K562 (cell line): ENCODE data around the gene PUSL1. TPM values are rescaled to one million over a fixed set of nuclear protein-coding genes. Genes with fewer than 3 reads are reported as not detected.

Experiments
- ATAC-seq: fragments of 200-7000 bp; cut with Tn5 transposase; 3 replicates; pipeline ENCODE4 v1.9.1; 2020; ENCODE audit warnings: moderate library complexity
- BruUV-seq: library from RNA; stranded (reverse); fragments of 400-500 nt; replicated peaks from 2 replicates; lab custom pipeline; 2021; lab: Mats Ljungman, UMichigan
- CTCF ChIA-PET: fragments of 300-600 bp; formaldehyde crosslinking; extraction: SDS; loops from one replicate; lab custom pipeline; 2021; ENCODE audit warnings: low intra/inter-chr PET ratio; lab: Yijun Ruan, JAX
- POLR2A ChIA-PET: fragments of 300-600, 350-650 bp; sonication (Branson Sonifier 250); formaldehyde crosslinking; extraction: SDS; loops from one replicate; lab custom pipeline; 2021; ENCODE audit warnings: antibody characterized with exemption, inconsistent platforms; lab: Yijun Ruan, JAX
- DNase-seq, 4 experiments: peaks; one replicate each; pipeline versions ENCODE4 v3.0.0 to v3.0.0-alpha.2; 2011 to 2018; ENCODE audit warnings: low spot score in 3 of 4, mixed read lengths in 3 of 4; ENCODE audit errors: extremely low read depth in 1 of 4
- FAIRE-seq: peaks from 2 replicates; lab custom pipeline; 2011; peaks lifted over from hg19 to GRCh38; lab: Jason Lieb, UNC
- H2AFZ ChIP-seq: 2 replicates; pipeline ENCODE4 v1.6.0; 2011; ENCODE audit warnings: low read depth, low read length, control low read depth, inconsistent platforms
- H3K27ac ChIP-seq: fragments of 200-600 bp; 3 replicates; pipeline ENCODE4 v1.8.0; 2011; ENCODE audit warnings: low read depth, mild to moderate bottlenecking, control low read depth, inconsistent platforms, low read length, moderate library complexity, mixed read lengths; ENCODE audit errors: extremely low read depth
- H3K27me3 ChIP-seq, 2 experiments: fragments of 300-600 bp in 1 of 2; 2 replicates in 1 of 2; 3 replicates in 1 of 2; pipeline versions ENCODE4 v1.6.0 to v1.8.0; 2011; ENCODE audit warnings: inconsistent platforms in 2 of 2, low read length in 2 of 2, mild to moderate bottlenecking in 1 of 2, mixed read lengths in 1 of 2, moderate library complexity in 1 of 2; ENCODE audit not compliant: control insufficient read depth in 2 of 2, insufficient read depth in 2 of 2
- H3K36me3 ChIP-seq: fragments of 300-600 bp; 3 replicates; pipeline ENCODE4 v1.8.0; 2011; ENCODE audit warnings: mild to moderate bottlenecking, low read length, inconsistent platforms; ENCODE audit not compliant: control insufficient read depth, insufficient read depth
- H3K4me1 ChIP-seq, 2 experiments: fragments of 200-600 bp in 1 of 2; replicated peaks in 1 of 2; 2 replicates in 1 of 2; 3 replicates in 1 of 2; pipeline versions ENCODE4 v1.5.1 to v1.8.0; 2011; ENCODE audit warnings: inconsistent platforms in 2 of 2, low read length in 2 of 2, mild to moderate bottlenecking in 1 of 2, mixed read lengths in 1 of 2, moderate library complexity in 1 of 2; ENCODE audit not compliant: control insufficient read depth in 2 of 2, insufficient read depth in 2 of 2
- H3K4me2 ChIP-seq: 2 replicates; pipeline ENCODE4 v1.6.1; 2011; ENCODE audit warnings: low read length, control low read depth, inconsistent platforms, mixed read lengths; ENCODE audit not compliant: insufficient read depth
- H3K4me3 ChIP-seq: fragments of 200-600 bp; sonication (generic), shearing (Covaris generic); 2 replicates; pipeline ENCODE4 v1.5.1; 2016; ENCODE audit warnings: control low read depth, inconsistent platforms
- H3K79me2 ChIP-seq: fragments of 200-600 bp; 3 replicates; pipeline ENCODE4 v1.8.0; 2011; ENCODE audit warnings: low read length, inconsistent platforms; ENCODE audit not compliant: control insufficient read depth, insufficient read depth
- H3K9ac ChIP-seq, 2 experiments: 2 replicates each; pipeline versions ENCODE4 v1.6.0 to v1.6.1; 2011; ENCODE audit warnings: low read depth in 2 of 2, low read length in 2 of 2, control low read depth in 1 of 2, inconsistent platforms in 1 of 2, mild to moderate bottlenecking in 1 of 2, mixed read lengths in 1 of 2; ENCODE audit not compliant: insufficient read depth in 1 of 2
- H3K9me1 ChIP-seq: one replicate; pipeline ENCODE4 v1.6.0; 2011; ENCODE audit warnings: inconsistent platforms, mild to moderate bottlenecking, low read length, moderate library complexity; ENCODE audit not compliant: control insufficient read depth, insufficient read depth
- H3K9me3 ChIP-seq: replicated peaks from 2 replicates; pipeline ENCODE4 v1.5.1; 2011; ENCODE audit warnings: low read depth, low read length, inconsistent platforms; ENCODE audit not compliant: control insufficient read depth, insufficient read depth
- H4K20me1 ChIP-seq: replicated peaks from 2 replicates; pipeline ENCODE4 v1.6.1; 2011; ENCODE audit warnings: low read length, inconsistent platforms, mixed read lengths; ENCODE audit not compliant: control insufficient read depth, insufficient read depth
- CSDE1 ChIP-seq, 2 experiments: fragments of 450-650 bp; IDR thresholded peaks; 2 replicates each; pipeline ENCODE4 v1.6.1; 2016; ENCODE audit warnings: mild to moderate bottlenecking in 1 of 2
- CXXC5 ChIP-seq: fragments of 250-450 bp; sonication (Bioruptor Pico); IDR thresholded peaks from 2 replicates; pipeline ENCODE4 v1.8.0; 2022; ENCODE audit warnings: inconsistent platforms, mild to moderate bottlenecking, moderate library complexity
- L3MBTL2 ChIP-seq: fragments of 450-650 bp; IDR thresholded peaks from 2 replicates; pipeline ENCODE4 v1.6.1; 2016; ENCODE audit warnings: mild to moderate bottlenecking, moderate library complexity
- MAX ChIP-seq: sonication (generic); formaldehyde crosslinking; IDR thresholded peaks from 2 replicates; pipeline ENCODE4 v1.9.0; 2022; ENCODE audit warnings: mild to moderate bottlenecking, missing genetic modification reagents
- POLR2G ChIP-seq: fragments of 200-400 bp; formaldehyde crosslinking; IDR thresholded peaks from 2 replicates; pipeline ENCODE4 v1.6.1; 2017; ENCODE audit warnings: low read depth, mild to moderate bottlenecking, antibody characterized with exemption, low read length, moderate library complexity
- SP1 ChIP-seq: sonication (generic); formaldehyde crosslinking; IDR thresholded peaks from 2 replicates; pipeline ENCODE4 v1.8.1; 2022; ENCODE audit warnings: mild to moderate bottlenecking, missing genetic modification reagents
- SRF ChIP-seq, 2 experiments: fragments of 250-450, 450-650 bp in 1 of 2; sonication (Bioruptor Pico) in 1 of 2; sonication (generic) in 1 of 2; formaldehyde crosslinking; IDR thresholded peaks; 2 replicates each; pipeline versions ENCODE4 v1.5.0 to v1.5.1; 2020 to 2022; ENCODE audit warnings: mild to moderate bottlenecking in 1 of 2, missing genetic modification reagents in 1 of 2
- WHSC1 ChIP-seq: IDR thresholded peaks from one replicate; pipeline ENCODE4 v1.6.1; 2012; ENCODE audit warnings: low read length, control low read depth, inconsistent platforms
- ZC3H8 ChIP-seq: fragments of 450-650 bp; IDR thresholded peaks from 2 replicates; pipeline ENCODE4 v1.6.1; 2017
- ZNF253 ChIP-seq: fragments of 250-450 bp; sonication (Bioruptor Pico); conservative IDR thresholded peaks from 2 replicates; pipeline ENCODE4 v1.6.1; 2021; ENCODE audit warnings: mild to moderate bottlenecking
- ZNF263 ChIP-seq: sonication (generic); formaldehyde crosslinking; IDR thresholded peaks from 2 replicates; pipeline ENCODE4 v1.8.0; 2022; ENCODE audit warnings: mild to moderate bottlenecking, missing genetic modification reagents, borderline replicate concordance
- ZNF408 ChIP-seq: fragments of 250-450 bp; sonication (Bioruptor Pico); IDR thresholded peaks from 2 replicates; pipeline ENCODE4 v1.4.0; 2020; ENCODE audit warnings: low read depth, mild to moderate bottlenecking, moderate library complexity
- ZNF639 ChIP-seq, 2 experiments: fragments of 200-800 bp in 1 of 2; sonication (Bioruptor generic) in 1 of 2; sonication (generic) in 1 of 2; formaldehyde crosslinking in 1 of 2; IDR thresholded peaks in 1 of 2; conservative IDR thresholded peaks in 1 of 2; 2 replicates each; pipeline versions ENCODE4 v1.5.0 to v1.6.1; 2016 to 2020; ENCODE audit warnings: missing compliant biosample characterization in 1 of 2, missing genetic modification characterization in 1 of 2, missing genetic modification reagents in 1 of 2
- ZNF77 ChIP-seq: fragments of 250-450 bp; sonication (Bioruptor Pico); IDR thresholded peaks from 2 replicates; pipeline ENCODE4 v1.5.0; 2020
- WGBS: fragments of 100-300 bp; shearing (Covaris generic); methylation state at CpG from one replicate; pipeline ENCODE4 v1.1.6; 2016; ENCODE audit warnings: low coverage, mixed read lengths; ENCODE audit not compliant: insufficient coverage; ENCODE audit errors: missing lambda C conversion rate; 5-methylcytosine and 5-hydroxymethylcytosine counted together
- in situ Hi-C: fragments of 300-500 bp; cut with MboI; formaldehyde crosslinking; loops from 4 replicates; pipeline ENCODE4 v1.15.0; 2018; ENCODE audit warnings: inconsistent platforms, mixed read lengths
- intact Hi-C: fragments of 100-400 bp; cut with micrococcal nuclease; formaldehyde crosslinking; loops from 2 replicates; pipeline ENCODE4 v1.14.2; 2022
- polyA plus RNA-seq, 8 experiments: library from polyadenylated mRNA; depleted of rRNA in 4 of 8; stranded (reverse) in 5 of 8; unstranded in 3 of 8; fragments of >200 nt; fragmentation: Nextera tagmentation in 2 of 8; fragmentation: Illumina TruSeq in 1 of 8; extraction: Ambion mirVana in 2 of 8; extraction: Trizol in 1 of 8; gene quantifications; 2 replicates each; pipeline versions ENCODE4 v1.2.1 to v1.2.3, GENCODE V29; 2011 to 2014; ENCODE audit warnings: inconsistent platforms in 1 of 8, missing spikeins in 1 of 8
- total RNA-seq, 7 experiments: library from RNA; depleted of rRNA in 6 of 7; stranded (reverse); fragments of >200 nt in 6 of 7; fragmentation: Illumina TruSeq in 2 of 7; extraction: Trizol in 2 of 7; gene quantifications; 2 replicates each; pipeline versions ENCODE4 v1.2.1 to v1.2.3, GENCODE V29; 2011 to 2021; ENCODE audit warnings: low replicate concordance in 1 of 7

PUSL1 gene
- total and polyA plus RNA-seq, 9 of the 15 experiments (the other 6 are each of a cell fraction or from before 2014, with no cell fraction given) = 0.62 to 86.9 (median 13.6) TPM

GRCh38 chr1:1259119-1259488 lies 49.3 kb upstream of the PUSL1 start:
- POLR2A ChIA-PET = no interaction called here
- no peak for ATAC-seq
- Histone ChIP-seq H3K27me3 (no peaks in the 10 kb centered on the region), H3K36me3 (peaks cover 95% of the 10 kb centered on the region), H3K4me2 (no peak overlapping the region), H3K9me3 (no peaks in the 10 kb centered on the region), H2AFZ (no peak overlapping the region), H4K20me1 (peaks cover 8% of the 10 kb centered on the region; the same call in 1 of the 2 replicates), H3K79me2 (peaks cover 11% of the 10 kb centered on the region), H3K4me3 (no peak overlapping the region), H3K27ac (no peak overlapping the region), H3K4me1 (peaks cover 0 to 43% of the 10 kb centered on the region in 2 experiments; a peak in 2 of 5 replicates), H3K9ac (no peak overlapping the region; a peak in 1 of 4 replicates), H3K9me1 (peaks cover 7% of the 10 kb centered on the region)
- CTCF ChIA-PET = no interaction called here
- TF ChIP-seq WHSC1 (peak; percentile 19), MAX (CRISPR knock-in tag) (peak; percentile 11; the same call in 1 of the 2 replicates), ZNF263 (0 out of 2 replicates have a peak, but pooled peaks have one; percentile 20), ZNF77 (CRISPR knock-in tag) (no peak), POLR2G (peak; percentile 44; the same call in 1 of the 2 replicates)
- BruUV-seq = no TSS peak
- 97% methylated on average over 22 of the region's 22 CpGs for WGBS
- DNase-seq = no peak
- intact Hi-C loops (no loop called here), in situ Hi-C loops (no loop called here)
- FAIRE-seq = no peak

- FAIRE-seq = no peak
- 97% methylated on average over 12 of the region's 18 CpGs for WGBS
- Histone ChIP-seq H3K27me3 (no peaks in the 10 kb centered on the region), H3K9me3 (no peaks in the 10 kb centered on the region), H4K20me1 (peaks cover 8% of the 10 kb centered on the region; the same call in 1 of the 2 replicates), H3K9ac (no peak overlapping the region; a peak in 1 of 4 replicates), H3K4me2 (no peak overlapping the region), H2AFZ (no peak overlapping the region), H3K36me3 (peaks cover 94% of the 10 kb centered on the region), H3K9me1 (peaks cover 7% of the 10 kb centered on the region)
- POLR2A ChIA-PET = no interaction called here
- intact Hi-C loops = no loop called here
- in situ Hi-C loops = no loop called here
- no peak for ATAC-seq
- no TSS peak for BruUV-seq
- TF ChIP-seq POLR2G = no peak
- no peak for TF ChIP-seq ZNF639 (CRISPR knock-in tag; conservative IDR thresholded peaks at IDR 0.05 in 1 of 2, IDR thresholded peaks at IDR 0.05 in 1 of 2)
- no peak for TF ChIP-seq ZC3H8
- no peak for TF ChIP-seq L3MBTL2
- TF ChIP-seq SRF (CRISPR knock-in tag; IDR thresholded peaks at IDR 0.05) = no peak
- no peak for TF ChIP-seq CSDE1 (IDR thresholded peaks at IDR 0.05)
- no peak for TF ChIP-seq SP1 (CRISPR knock-in tag)
- no peak for TF ChIP-seq CXXC5 (CRISPR knock-in tag)
- no peak for TF ChIP-seq ZNF253 (CRISPR knock-in tag)
- no peak for TF ChIP-seq ZNF408 (CRISPR knock-in tag)
- TF ChIP-seq, all 486 proteins: peak for 0
- DNase-seq = no peak
- CTCF ChIA-PET = no interaction called here
- H3K27ac ChIP-seq = no peak overlapping the region
- peaks cover 0 to 39% of the 10 kb centered on the region in 2 experiments; a peak in 2 of 5 replicates for H3K4me1 ChIP-seq
- no peak overlapping the region for H3K4me3 ChIP-seq
- H3K79me2 ChIP-seq = peaks cover 12% of the 10 kb centered on the region
Measured at GRCh38 chr1:1259540-1259939, 48.9 kb upstream of the PUSL1 start.
